Endothelial cell of umbilical vein (primary cell): ENCODE results near the gene QRFP.

Experiments used
- MYC ChIP-seq: IDR thresholded peaks from one replicate; pipeline ENCODE4 v1.6.1; 2011; ENCODE audit warnings: mild to moderate bottlenecking, low read depth, low read length
- POLR2A ChIP-seq: IDR thresholded peaks from 2 replicates; pipeline ENCODE4 v1.6.1; 2012; ENCODE audit warnings: low read depth, mild to moderate bottlenecking, control low read depth, low read length
- POLR2AphosphoS5 ChIP-seq: IDR thresholded peaks from 2 replicates; pipeline ENCODE4 v1.6.1; 2012; ENCODE audit warnings: low read depth, mild to moderate bottlenecking, control low read depth, low read length, moderate library complexity; ENCODE audit not compliant: insufficient read depth
- TF ChIP-seq, protein P1 (sequence below), 2 donors: IDR thresholded peaks; 1 replicate in 1 of 2; 2 replicates in 1 of 2; pipeline ENCODE4 v1.5.1; 2011; ENCODE audit warnings: low read length in 2 of 2, mild to moderate bottlenecking in 2 of 2, moderate library complexity in 2 of 2, control low read depth in 1 of 2, inconsistent platforms in 1 of 2, low read depth in 1 of 2; ENCODE audit not compliant: insufficient read depth in 1 of 2; ENCODE audit errors: extremely low read depth in 1 of 2

GRCh38 chr9:130892477-130893304 lies 3.9 kb downstream of the QRFP start:
- TF ChIP-seq POLR2A (no peak), POLR2AphosphoS5 (no peak), MYC (no peak)
- TF ChIP-seq, protein P1, sequence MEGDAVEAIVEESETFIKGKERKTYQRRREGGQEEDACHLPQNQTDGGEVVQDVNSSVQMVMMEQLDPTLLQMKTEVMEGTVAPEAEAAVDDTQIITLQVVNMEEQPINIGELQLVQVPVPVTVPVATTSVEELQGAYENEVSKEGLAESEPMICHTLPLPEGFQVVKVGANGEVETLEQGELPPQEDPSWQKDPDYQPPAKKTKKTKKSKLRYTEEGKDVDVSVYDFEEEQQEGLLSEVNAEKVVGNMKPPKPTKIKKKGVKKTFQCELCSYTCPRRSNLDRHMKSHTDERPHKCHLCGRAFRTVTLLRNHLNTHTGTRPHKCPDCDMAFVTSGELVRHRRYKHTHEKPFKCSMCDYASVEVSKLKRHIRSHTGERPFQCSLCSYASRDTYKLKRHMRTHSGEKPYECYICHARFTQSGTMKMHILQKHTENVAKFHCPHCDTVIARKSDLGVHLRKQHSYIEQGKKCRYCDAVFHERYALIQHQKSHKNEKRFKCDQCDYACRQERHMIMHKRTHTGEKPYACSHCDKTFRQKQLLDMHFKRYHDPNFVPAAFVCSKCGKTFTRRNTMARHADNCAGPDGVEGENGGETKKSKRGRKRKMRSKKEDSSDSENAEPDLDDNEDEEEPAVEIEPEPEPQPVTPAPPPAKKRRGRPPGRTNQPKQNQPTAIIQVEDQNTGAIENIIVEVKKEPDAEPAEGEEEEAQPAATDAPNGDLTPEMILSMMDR (IDR thresholded peaks at IDR 0.05; ENCODE audit: extremely low read depth in 1 of 2, insufficient read depth in 1 of 2, low read depth in 1 of 2, low read length in 2 of 2), result no peak
